Thoracic aorta (tissue), 2 donors: Measurements from ENCODE around the gene PPARA. TPM values are rescaled to one million over a fixed set of nuclear protein-coding genes. Genes with fewer than 3 reads are reported as not detected.

Experiments
- ATAC-seq: fragments of 150-250 bp; one replicate; pipeline ENCODE4 v1.8.0; 2017; ENCODE audit warnings: low read depth; ENCODE audit not compliant: insufficient number of reproducible peaks, low FRiP score
- DNase-seq: peaks from one replicate; pipeline ENCODE4 v3.0.0-alpha.2; 2020; ENCODE audit warnings: low spot score
- H3K27ac ChIP-seq, 2 donors: fragments of 200-600 bp; sonication (generic); 1 replicate in 1 of 2; 2 replicates in 1 of 2; pipeline ENCODE4 v1.5.1; 2016; ENCODE audit warnings: mild to moderate bottlenecking in 2 of 2, moderate library complexity in 2 of 2
- H3K27me3 ChIP-seq: fragments of 200-600 bp; sonication (generic); replicated peaks from 2 replicates; pipeline ENCODE4 v1.6.0; 2016; ENCODE audit warnings: mild to moderate bottlenecking; ENCODE audit not compliant: insufficient read depth
- H3K36me3 ChIP-seq: fragments of 200-600 bp; sonication (generic); one replicate; pipeline ENCODE4 v1.5.1; 2016
- H3K4me1 ChIP-seq, 2 donors: fragments of 200-600 bp; sonication (generic); 1 replicate in 1 of 2; 2 replicates in 1 of 2; pipeline versions ENCODE4 v1.5.1 to v1.6.0; 2016; ENCODE audit warnings: low read depth in 2 of 2, mild to moderate bottlenecking in 1 of 2; ENCODE audit not compliant: control insufficient read depth in 1 of 2
- H3K4me3 ChIP-seq: fragments of 200-600 bp; sonication (generic); 2 replicates; pipeline ENCODE4 v1.5.1; 2016; ENCODE audit warnings: mild to moderate bottlenecking
- H3K9me3 ChIP-seq: fragments of 200-600 bp; sonication (generic); 2 replicates; pipeline ENCODE4 v1.5.1; 2016
- CTCF ChIP-seq: fragments of 200-600 bp; sonication (generic); IDR thresholded peaks from one replicate; pipeline ENCODE4 v1.5.1; 2019; ENCODE audit warnings: antibody characterized with exemption
- total RNA-seq, 2 donors: library from RNA; depleted of rRNA; stranded (reverse); fragments of >200 nt; gene quantifications; one replicate each; pipeline versions ENCODE4 v1.1.0 to v1.2.3, GENCODE V29; 2016

PPARA gene
- total RNA-seq, 2 donors from 2014 or later = 21.9 to 67.8 TPM

- peaks cover 9 to 28% of the 10 kb centered on the region in 2 donors for H3K4me1 ChIP-seq
- no peaks in the 10 kb centered on the region for H3K27me3 ChIP-seq
- ATAC-seq (peak; percentile 17), DNase-seq (no peak)
- H3K4me3 ChIP-seq = peak overlapping the region; percentile 88
- no peaks in the 10 kb centered on the region for H3K36me3 ChIP-seq
- H3K9me3 ChIP-seq = no peaks in the 10 kb centered on the region
- TF ChIP-seq CTCF = no peak
- H3K27ac ChIP-seq = peak overlapping the region; percentile 54 to 71
Measured at GRCh38 chr22:46150655-46151477, 540 bp downstream of the PPARA start.

GRCh38 chr22:46153930-46154329 is 3.6 kb downstream of the PPARA start:
- no peak for ATAC-seq
- Histone ChIP-seq H3K27me3 (no peaks in the 10 kb centered on the region), H3K4me1 (peaks cover 9 to 27% of the 10 kb centered on the region in 2 donors), H3K27ac (no peak overlapping the region), H3K36me3 (no peaks in the 10 kb centered on the region), H3K9me3 (no peaks in the 10 kb centered on the region), H3K4me3 (no peak overlapping the region)
- no peak for DNase-seq
- TF ChIP-seq CTCF = no peak

GRCh38 chr22:46156031-46156430 is 5.7 kb downstream of the PPARA start:
- Histone ChIP-seq H3K27me3 (no peaks in the 10 kb centered on the region), H3K4me3 (no peak overlapping the region), H3K4me1 (peaks cover 9 to 22% of the 10 kb centered on the region in 2 donors), H3K9me3 (no peaks in the 10 kb centered on the region), H3K36me3 (no peaks in the 10 kb centered on the region), H3K27ac (no peak overlapping the region)
- DNase-seq (no peak), ATAC-seq (no peak)
- TF ChIP-seq CTCF = no peak

- H3K27me3 ChIP-seq = no peaks in the 10 kb centered on the region
- H3K27ac ChIP-seq = no peak overlapping the region
- no peak for TF ChIP-seq CTCF
- H3K4me1 ChIP-seq = peaks cover 0 to 8% of the 10 kb centered on the region in 2 donors
- no peaks in the 10 kb centered on the region for H3K9me3 ChIP-seq
- DNase-seq (no peak), ATAC-seq (no peak)
- no peak overlapping the region for H3K4me3 ChIP-seq
- peaks cover 6% of the 10 kb centered on the region for H3K36me3 ChIP-seq
Measured at GRCh38 chr22:46158283-46158682, 8.0 kb downstream of the PPARA start.

GRCh38 chr22:46159212-46159611 is 8.9 kb downstream of the PPARA start:
- Histone ChIP-seq H3K27me3 (no peaks in the 10 kb centered on the region), H3K4me3 (no peak overlapping the region), H3K36me3 (peaks cover 6% of the 10 kb centered on the region), H3K27ac (no peak overlapping the region), H3K9me3 (no peaks in the 10 kb centered on the region), H3K4me1 (peaks cover 0 to 8% of the 10 kb centered on the region in 2 donors)
- DNase-seq = no peak
- no peak for ATAC-seq
- no peak for TF ChIP-seq CTCF
